CD4-positive, alpha-beta T cell treated with Interferon gamma for 1 hour (primary cell): ENCODE results near the gene KLHDC4.
A peak's percentile ranks its signal among the peaks of the same experiment; 100 is the strongest.
"Not testable (repeated sequence)": the region's sequence is repeated elsewhere in the genome, so short reads cannot be mapped to it uniquely, and the experiment has no call there.

ENCODE experiments used
- DNase-seq: peaks from one replicate; pipeline ENCODE4 v3.0.0-alpha.2; 2020

KLHDC4 gene

GRCh38 chr16:87787451-87788091 lies 21.8 kb upstream of the KLHDC4 start:
- not testable (repeated sequence) for DNase-seq

- DNase-seq, result no peak
Measured at GRCh38 chr16:87784812-87785211, 19.0 kb upstream of the KLHDC4 start.

- DNase-seq, result no peak
Measured at GRCh38 chr16:87782033-87782432, 16.2 kb upstream of the KLHDC4 start.

- DNase-seq, result peak; percentile 57
Measured at GRCh38 chr16:87780385-87780989, 14.7 kb upstream of the KLHDC4 start.

GRCh38 chr16:87778830-87779579 lies 13.2 kb upstream of the KLHDC4 start:
- peak; percentile 92 for DNase-seq

- no peak for DNase-seq
Measured at GRCh38 chr16:87778476-87778829, 12.7 kb upstream of the KLHDC4 start.

GRCh38 chr16:87773836-87774235 lies 8.1 kb upstream of the KLHDC4 start:
- not testable (repeated sequence) for DNase-seq

- not testable (repeated sequence) for DNase-seq
Measured at GRCh38 chr16:87767456-87767855, 1.7 kb upstream of the KLHDC4 start.

GRCh38 chr16:87766485-87766797 lies 655 bp upstream of the KLHDC4 start:
- DNase-seq, result no peak

GRCh38 chr16:87765473-87765775 lies 362 bp downstream of the KLHDC4 start:
- peak; percentile 78 for DNase-seq

- peak; percentile 64 for DNase-seq
Measured at GRCh38 chr16:87764600-87765472, 950 bp downstream of the KLHDC4 start.

GRCh38 chr16:87762620-87763019 lies 3.2 kb downstream of the KLHDC4 start:
- DNase-seq, result no peak

GRCh38 chr16:87762071-87762571 lies 3.7 kb downstream of the KLHDC4 start:
- peak; percentile 67 for DNase-seq

GRCh38 chr16:87761060-87761459 lies 4.7 kb downstream of the KLHDC4 start:
- DNase-seq, result no peak

- DNase-seq, result no peak
Measured at GRCh38 chr16:87757841-87758426, 7.9 kb downstream of the KLHDC4 start.

GRCh38 chr16:87754535-87754934 lies 11.3 kb downstream of the KLHDC4 start:
- no peak for DNase-seq

GRCh38 chr16:87747626-87748414 lies 18.0 kb downstream of the KLHDC4 start:
- no peak for DNase-seq

GRCh38 chr16:87746178-87746577 lies 19.6 kb downstream of the KLHDC4 start:
- DNase-seq, result no peak

- no peak for DNase-seq
Measured at GRCh38 chr16:87744750-87745514, 20.9 kb downstream of the KLHDC4 start.

- no peak for DNase-seq
Measured at GRCh38 chr16:87742781-87743490, 22.9 kb downstream of the KLHDC4 start.
